Fibroblast of the conjunctiva (primary cell): Measurements from ENCODE around the gene PALD1.

Source experiments
- DNase-seq: peaks from one replicate; pipeline ENCODE4 v3.0.0-alpha.2; 2010; ENCODE audit warnings: low read depth

Gene PALD1

DNA sequence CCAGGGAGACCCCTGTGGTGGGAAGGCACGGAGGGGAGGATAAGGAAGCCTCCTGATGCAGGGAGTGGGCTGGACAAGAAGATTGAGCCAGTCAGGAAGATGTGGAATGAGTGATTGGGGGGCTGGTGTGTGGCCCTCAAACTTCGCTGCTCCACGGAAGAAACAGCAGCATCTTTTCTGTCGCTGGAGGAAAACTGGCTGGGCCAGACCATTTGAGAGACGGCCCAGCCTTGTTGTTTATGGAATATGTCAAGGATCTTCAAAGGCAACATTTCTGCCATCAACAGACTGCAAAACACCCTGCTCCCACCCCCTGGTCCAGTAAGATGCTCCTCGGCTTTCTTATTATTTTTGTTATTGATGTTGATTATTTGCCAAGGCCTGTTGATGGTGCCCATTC is 29.4 kb downstream of the PALD1 start:
- no peak for DNase-seq

DNA sequence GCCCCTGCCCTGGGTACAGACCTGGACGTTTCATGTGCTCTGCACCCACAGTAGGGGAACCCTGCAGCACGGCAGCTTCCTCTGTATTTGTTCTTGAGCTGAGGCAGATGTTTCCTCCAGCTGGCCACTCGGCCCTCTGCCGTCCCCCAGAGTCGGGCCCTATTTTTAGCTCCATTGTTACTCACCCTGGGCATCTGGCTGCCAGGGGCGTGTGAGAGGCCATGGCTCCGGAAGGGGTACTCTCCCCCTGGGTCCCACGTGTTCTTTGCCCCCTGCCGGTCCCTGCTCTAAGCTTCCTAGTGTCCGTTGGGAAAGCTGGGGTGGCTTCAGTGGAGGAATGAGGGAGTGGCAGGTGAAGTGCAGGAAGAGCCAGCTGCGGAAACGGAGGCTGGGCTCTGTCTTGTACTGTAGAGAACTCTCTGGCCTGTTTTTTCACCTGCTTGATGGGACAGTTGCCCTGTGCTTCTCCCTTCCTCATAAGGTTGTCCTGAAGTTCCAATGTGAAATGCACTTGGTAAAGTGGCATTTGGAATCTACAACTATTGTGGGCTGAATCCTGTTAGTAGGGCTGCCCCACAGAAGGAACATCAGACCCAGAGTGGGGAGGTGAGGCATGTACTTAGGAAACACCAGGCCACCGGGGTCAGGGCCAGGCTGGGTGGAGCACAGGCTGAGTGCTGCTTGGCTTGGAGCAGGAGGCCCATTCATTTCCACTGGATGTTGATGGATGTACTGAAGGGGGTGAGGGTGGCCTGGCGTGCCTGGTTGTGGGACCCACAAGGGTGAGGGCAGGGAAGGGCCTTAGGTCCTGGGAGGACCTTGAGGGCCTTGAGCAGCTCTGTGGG is 30.6 kb downstream of the PALD1 start:
- no peak for DNase-seq

GRCh38 chr10:70509757-70510147 is 31.2 kb downstream of the PALD1 start:
- DNase-seq: no peak

GRCh38 chr10:70510453-70510852 is 31.9 kb downstream of the PALD1 start:
- DNase-seq: no peak

DNA sequence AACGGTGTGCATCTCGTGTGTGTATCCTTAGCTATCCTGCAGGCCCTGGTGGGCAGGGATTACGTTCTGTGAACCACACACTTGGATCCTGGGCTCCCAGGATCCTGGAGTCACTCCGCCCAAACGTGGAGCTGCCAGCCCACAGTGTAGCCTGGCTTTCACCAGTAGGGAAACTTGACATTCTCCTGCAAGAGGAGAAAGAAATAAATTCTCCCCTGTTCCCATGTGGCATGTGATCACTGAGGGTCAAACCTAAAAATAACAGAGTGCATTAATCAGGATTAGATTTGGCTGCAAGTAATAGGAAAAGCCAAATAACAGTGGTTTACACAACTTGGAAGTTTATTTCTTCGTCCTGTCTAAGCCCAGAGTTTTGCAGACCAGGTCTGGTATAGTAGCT is 32.3 kb downstream of the PALD1 start:
- DNase-seq: no peak

DNA sequence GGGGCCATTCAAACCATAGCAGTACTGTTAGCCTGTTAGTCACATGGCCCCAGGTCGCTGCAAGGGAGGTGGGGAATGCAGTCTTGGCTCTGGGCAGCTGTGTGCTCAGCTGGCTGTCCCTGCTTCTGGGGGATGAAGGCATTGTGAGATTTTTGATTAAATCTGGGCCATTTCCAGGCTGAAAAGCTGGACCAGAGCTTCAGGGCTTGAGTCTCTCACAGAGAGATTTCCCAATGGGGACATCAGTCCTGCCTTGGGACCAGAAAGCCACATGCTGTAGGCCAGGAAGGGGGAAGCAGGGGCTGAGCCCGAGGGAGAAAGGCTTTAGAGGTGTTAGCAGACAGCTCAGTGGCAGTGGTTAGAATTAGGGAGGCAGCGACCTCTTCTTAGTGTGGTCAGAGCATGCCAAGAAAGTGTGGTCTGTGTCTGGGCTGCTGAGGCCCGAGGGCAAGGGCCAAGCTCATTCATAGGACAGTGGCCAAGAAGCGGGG is 33.6 kb downstream of the PALD1 start:
- no peak for DNase-seq

GRCh38 chr10:70513848-70514309 is 35.3 kb downstream of the PALD1 start:
- no peak for DNase-seq

- no peak for DNase-seq
Observed at GRCh38 chr10:70514591-70514990, 36.0 kb downstream of the PALD1 start.

GRCh38 chr10:70515035-70515667 is 36.6 kb downstream of the PALD1 start:
- no peak for DNase-seq

GRCh38 chr10:70518695-70519094 is 40.1 kb downstream of the PALD1 start:
- no peak for DNase-seq

DNA sequence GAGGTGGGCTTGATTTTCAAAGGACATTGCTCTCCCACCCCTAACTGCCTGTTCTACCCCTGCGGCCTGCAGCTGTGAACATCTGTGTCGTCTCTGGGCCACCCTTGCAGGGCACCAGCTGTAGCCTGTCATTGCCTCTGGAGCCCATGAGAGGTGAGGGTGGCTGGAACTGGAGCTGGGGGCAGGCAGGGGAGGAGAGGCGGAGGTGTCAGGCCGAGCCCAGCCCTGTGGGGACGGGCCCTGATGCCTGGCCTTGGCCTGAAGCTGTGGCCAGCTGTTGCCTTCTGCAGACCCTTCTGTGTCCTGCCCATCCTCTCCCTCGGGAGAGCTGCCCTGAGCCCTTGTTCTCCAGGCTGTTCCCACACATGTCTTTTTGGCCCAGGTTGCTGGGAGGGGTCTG is 44.5 kb downstream of the PALD1 start:
- DNase-seq: no peak

DNA sequence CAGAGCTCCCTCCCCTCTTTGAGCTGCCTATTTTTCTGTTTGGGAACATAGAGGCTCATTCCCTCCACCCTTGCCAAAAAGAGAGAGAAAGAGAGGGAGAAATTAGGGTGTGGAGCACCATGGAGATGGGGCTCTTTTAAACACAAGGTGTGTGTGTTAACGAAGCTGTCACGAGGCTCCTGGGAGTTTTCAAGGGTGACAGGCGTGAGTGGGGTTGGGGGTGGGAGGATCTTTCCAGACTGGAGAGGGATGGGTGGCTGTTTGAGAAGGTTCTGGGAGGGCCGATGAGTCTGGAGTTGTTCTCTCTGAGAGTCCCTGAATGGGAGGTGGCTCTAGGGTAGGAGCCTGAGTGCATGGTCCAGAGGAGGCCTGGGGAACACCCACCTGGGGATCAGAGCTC is 45.0 kb downstream of the PALD1 start:
- no peak for DNase-seq

- no peak for DNase-seq
Observed at GRCh38 chr10:70528314-70528713, 49.7 kb downstream of the PALD1 start.

DNA sequence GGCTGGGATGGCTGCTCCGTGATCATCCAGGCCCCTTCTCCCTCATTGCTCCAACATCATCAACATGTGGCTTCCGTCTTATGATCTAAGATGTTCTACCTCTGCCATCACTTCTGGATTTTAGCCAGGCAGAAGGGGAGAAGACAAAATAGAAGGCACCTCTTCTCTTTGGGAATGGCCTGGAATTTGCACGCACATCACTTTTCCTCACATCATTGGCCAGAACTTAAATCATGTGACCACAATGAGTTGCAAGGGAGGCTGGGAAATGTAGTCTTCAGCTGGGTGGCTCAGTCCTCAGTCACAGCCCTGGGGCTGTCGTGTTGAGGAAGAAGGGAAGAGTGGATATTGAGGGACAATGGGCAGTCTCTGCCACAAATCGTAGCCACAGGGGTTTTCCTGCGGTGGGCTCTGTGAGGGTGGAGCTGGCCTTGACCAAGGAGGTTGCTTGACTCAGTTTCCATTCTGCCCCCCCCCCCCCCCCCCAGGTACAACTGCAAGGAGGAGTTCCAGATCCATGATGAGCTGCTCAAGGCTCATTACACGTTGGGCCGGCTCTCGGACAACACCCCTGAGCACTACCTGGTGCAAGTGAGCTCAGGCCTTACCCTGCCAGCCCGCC is 50.3 kb downstream of the PALD1 start:
- DNase-seq: peak; percentile 17

GRCh38 chr10:70529848-70530247 is 51.3 kb downstream of the PALD1 start:
- DNase-seq: no peak

DNA sequence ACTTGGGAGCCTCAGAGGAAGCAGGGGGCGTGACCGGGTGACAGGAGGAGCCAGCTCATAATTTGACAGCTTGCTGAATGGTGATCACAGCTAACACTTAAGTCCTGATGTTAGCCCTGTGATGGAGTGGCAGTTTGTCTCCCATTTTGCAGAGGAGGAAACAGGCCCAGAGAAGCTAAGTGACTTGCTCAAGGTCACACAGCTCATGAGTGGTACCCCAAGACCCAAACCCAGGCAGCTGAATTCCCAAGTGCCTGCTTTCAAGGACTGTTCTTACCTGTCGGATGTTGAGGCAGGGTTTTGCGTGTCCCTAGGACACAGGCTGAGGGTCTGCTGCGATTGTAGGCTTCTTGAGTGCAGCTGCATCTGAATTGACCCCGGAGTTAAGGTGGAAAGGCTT is 51.7 kb downstream of the PALD1 start:
- DNase-seq: no peak

DNA sequence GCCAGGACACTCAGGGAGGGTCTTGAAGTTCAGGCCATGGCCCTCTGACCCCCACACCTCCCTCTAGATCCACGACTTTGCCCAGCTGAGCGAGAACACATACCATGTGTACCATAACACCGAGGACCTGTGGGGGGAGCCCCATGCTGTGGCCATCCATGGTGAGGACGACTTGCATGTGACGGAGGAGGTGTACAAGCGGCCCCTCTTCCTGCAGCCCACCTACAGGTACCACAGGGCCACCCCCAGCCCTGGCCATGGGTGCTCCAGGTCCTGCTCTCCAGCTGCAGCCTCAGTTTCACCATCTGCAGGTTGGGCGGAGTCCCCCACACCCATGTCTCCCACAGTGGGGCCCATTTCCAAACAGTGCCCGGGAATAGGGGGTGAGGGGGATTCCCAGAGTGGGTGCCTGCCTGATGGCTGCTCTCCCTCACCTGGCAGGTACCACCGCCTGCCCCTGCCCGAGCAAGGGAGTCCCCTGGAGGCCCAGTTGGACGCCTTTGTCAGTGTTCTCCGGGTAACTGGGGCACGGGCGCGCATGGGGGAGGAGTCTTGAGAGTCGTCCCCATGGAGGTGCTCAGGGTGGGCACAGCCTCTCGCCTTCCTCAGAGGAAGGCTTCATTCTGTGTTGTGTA is 54.1 kb downstream of the PALD1 start:
- no peak for DNase-seq

DNA sequence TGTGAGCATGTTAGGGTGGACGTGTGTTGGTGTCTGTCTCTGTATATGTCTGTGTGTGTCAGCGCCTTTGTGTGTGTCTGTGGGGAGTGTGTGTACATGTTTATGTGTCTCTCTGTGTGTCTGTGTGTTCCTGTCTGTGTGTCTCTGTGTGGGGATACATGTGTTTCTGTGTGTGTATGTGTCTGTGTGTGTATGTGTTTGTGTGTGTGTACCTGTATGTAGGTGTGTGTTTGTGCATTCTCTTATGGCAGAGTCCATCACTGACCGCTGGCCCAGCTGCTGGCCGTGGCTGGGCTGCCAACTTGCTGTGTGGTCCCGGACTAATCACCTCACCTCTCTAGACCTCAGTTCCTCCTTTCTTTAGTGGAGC is 54.6 kb downstream of the PALD1 start:
- DNase-seq: no peak

DNA sequence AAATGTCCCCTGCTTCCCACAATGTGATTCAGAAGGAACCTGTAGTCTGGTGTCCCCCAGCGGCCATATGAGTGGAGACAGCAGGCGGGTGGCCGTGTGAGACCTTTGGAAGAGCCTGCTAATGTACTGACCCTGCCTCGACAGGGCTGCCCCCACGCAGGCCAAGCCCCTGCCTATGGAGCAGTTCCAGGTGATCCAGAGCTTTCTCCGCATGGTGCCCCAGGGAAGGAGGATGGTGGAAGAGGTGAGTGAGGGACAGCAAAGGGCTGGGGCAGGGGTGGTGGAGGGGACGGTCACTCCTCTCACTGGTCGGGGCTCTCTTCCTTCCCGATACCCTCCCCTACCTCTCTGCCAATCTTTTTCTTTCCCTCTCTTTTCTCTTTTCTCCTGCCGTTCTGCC is 55.7 kb downstream of the PALD1 start:
- no peak for DNase-seq

DNA sequence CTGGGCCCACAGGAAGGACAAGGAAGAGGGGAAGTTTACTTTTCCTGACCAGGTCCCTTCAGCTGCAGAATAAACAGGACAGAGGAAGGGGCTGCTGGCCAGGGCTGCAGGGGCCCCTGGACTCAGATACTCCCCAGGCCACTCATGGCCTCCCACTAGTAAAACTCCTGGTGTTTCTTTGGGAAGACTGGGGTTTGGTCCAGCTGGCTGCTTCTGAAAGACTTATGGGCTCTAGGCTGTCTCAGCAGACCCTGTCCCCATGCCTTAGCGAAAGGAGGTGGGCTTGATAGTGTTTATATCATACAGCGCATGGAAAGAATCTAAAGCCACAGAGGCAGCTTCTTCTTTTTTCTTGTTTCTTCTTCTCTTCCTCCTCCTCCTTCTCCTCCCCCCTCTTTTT is 56.4 kb downstream of the PALD1 start:
- no peak for DNase-seq

- no peak for DNase-seq
Observed at GRCh38 chr10:70535451-70535850, 56.9 kb downstream of the PALD1 start.

DNA sequence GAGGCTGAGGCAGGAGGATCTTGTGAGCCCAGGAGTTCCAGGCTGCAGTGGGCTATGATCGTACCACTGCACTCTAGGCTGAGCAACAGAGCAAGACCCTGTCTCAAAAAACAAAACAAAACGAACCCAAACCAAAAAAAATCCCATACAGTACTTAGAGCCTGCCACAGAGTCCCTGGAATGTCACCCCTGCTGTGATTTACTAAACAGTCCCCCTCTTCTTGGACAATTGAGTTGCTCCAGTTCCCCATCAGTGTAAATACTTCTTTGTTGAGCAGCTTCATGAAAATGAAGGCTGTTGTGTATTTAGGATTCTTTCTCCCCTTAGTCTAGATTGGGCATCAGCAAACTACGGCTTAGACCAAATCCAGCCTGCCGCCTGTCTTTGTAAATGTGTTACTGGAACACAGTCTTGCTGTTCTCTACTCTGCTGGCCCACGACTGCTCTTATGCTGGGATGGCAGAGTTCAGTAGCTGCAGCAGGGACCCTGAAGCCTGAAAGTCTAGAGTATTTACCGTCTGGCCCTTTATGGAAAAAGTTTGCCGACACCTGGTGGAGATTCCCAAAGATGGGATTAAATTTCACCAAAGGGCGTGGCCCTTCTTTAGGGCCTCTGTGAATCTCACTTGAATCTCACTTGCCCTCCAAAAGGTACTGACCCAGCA is 57.8 kb downstream of the PALD1 start:
- DNase-seq: no peak
